SJSA1 (cell line): ENCODE measurements around the gene ENOX1. TPM values are rescaled to one million over a fixed set of nuclear protein-coding genes. Genes with fewer than 3 reads are reported as not detected.

Experiments used
- DNase-seq, 2 experiments: peaks; one replicate each; pipeline ENCODE4 v3.0.0-alpha.2; 2015 to 2020; ENCODE audit warnings: low spot score in 2 of 2, low read depth in 1 of 2
- H3K27ac ChIP-seq: fragments of 250-450 bp; sonication (Bioruptor Pico); 2 replicates; pipeline ENCODE4 v1.5.1; 2020; ENCODE audit warnings: mild to moderate bottlenecking, moderate library complexity
- H3K27me3 ChIP-seq: fragments of 250-450 bp; sonication (Bioruptor Pico); replicated peaks from 2 replicates; pipeline ENCODE4 v1.5.1; 2020; ENCODE audit warnings: mild to moderate bottlenecking, moderate library complexity
- H3K36me3 ChIP-seq: fragments of 250-450 bp; sonication (Bioruptor Pico); 2 replicates; pipeline ENCODE4 v1.5.1; 2020; ENCODE audit warnings: mild to moderate bottlenecking
- H3K4me1 ChIP-seq: fragments of 250-450 bp; sonication (Bioruptor Pico); replicated peaks from 2 replicates; pipeline ENCODE4 v1.6.1; 2021; ENCODE audit warnings: mild to moderate bottlenecking
- H3K4me3 ChIP-seq: fragments of 250-450 bp; sonication (Bioruptor Pico); 2 replicates; pipeline ENCODE4 v1.5.1; 2020; ENCODE audit warnings: mild to moderate bottlenecking
- H3K9me3 ChIP-seq: fragments of 250-450 bp; sonication (Bioruptor Pico); replicated peaks from 2 replicates; pipeline ENCODE4 v1.5.1; 2020; ENCODE audit warnings: mild to moderate bottlenecking
- total RNA-seq: library from RNA; depleted of rRNA; stranded (reverse); fragments of >200 nt; shearing (Covaris generic); gene quantifications from 2 replicates; pipeline ENCODE4 v1.2.3, GENCODE V29; 2014

Gene ENOX1
- total RNA-seq, 1 experiment from 2014 or later = 1.3 TPM

DNA sequence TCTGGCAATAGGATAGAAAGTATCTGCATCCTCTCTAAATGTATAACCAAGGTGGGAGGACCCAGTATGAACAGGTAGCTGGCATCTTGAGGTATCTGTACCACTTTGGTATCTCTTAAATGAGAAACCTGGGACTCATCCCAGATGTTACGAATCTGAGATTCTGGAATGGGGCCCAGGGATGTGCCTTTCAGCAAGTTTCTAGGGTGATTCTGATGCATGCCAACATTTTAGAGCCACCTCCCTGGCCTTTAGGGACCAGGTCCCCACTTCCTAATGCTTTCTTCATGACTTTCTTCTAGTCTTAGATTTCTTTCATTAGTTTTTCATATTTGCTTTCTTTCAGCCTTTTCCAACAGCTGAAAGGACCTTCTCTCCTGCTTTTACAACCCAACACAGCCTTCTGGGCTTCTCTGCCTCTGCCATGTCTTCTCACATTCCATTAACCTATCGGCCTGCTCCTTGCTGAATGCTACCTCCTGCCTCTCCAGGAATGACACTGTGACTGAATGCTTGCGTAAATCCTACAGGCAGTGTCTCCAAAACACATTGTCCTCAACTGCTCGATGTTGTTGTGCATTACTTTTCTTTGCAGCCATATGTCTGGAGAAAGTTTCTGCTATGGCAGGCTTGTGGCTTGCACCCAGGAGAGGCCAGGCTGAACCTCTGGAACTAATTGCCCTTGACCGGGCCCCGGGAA lies 479.4 kb downstream of the ENOX1 start:
- Histone ChIP-seq H3K9me3 (no peaks in the 10 kb centered on the region), H3K4me3 (no peak overlapping the region), H3K27ac (no peak overlapping the region), H3K4me1 (peaks cover 27% of the 10 kb centered on the region), H3K36me3 (no peaks in the 10 kb centered on the region), H3K27me3 (no peaks in the 10 kb centered on the region)
- no peak for DNase-seq

DNA sequence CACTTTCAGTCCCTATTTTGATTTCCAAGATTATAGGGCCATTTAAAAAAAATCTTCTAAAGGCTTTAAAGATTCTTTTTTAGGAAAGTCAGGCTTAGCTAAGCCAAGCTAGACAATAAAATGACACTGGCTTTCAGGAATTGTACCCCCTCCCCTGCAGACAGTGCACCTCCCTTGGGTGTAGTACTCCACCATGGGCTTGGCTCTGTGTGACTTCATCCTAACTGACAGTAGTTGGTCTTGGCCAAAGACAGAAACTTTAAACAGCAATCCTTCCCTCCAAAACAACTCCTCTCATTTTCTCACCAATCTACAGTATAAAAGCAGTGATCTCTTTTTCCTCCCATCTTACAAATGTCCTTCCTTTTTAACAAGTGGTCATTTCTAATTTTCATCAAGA lies 480.4 kb downstream of the ENOX1 start:
- no peaks in the 10 kb centered on the region for H3K27me3 ChIP-seq
- no peak for DNase-seq
- H3K9me3 ChIP-seq = no peaks in the 10 kb centered on the region
- no peak overlapping the region for H3K27ac ChIP-seq
- no peaks in the 10 kb centered on the region for H3K36me3 ChIP-seq
- H3K4me1 ChIP-seq = peaks cover 27% of the 10 kb centered on the region
- no peak overlapping the region for H3K4me3 ChIP-seq

- no peak overlapping the region for H3K27ac ChIP-seq
- H3K4me1 ChIP-seq = peaks cover 31% of the 10 kb centered on the region
- H3K27me3 ChIP-seq = no peaks in the 10 kb centered on the region
- no peaks in the 10 kb centered on the region for H3K36me3 ChIP-seq
- H3K9me3 ChIP-seq = no peaks in the 10 kb centered on the region
- no peak for DNase-seq
- no peak overlapping the region for H3K4me3 ChIP-seq
Observed at GRCh38 chr13:43305416-43305815, 481.4 kb downstream of the ENOX1 start.

DNA sequence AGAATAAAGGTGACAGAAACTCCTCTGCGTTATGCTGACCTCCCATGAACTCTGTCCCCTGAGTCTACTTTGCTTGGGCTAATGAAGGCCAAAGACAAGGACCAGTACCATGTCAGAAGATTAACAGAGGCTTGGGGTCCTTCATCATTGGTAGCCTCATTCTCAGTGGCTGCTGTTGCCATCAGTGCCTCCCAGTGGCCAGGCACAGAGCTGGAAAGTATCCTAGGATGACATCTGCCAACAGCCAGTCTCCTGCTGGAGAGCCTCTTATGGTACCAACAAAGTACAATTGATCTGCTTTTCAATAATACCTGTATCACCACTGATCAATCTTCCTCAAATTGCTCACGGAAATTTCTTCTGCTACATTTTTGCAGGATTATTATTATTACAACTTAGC lies 481.8 kb downstream of the ENOX1 start:
- H3K4me1 ChIP-seq = peaks cover 31% of the 10 kb centered on the region
- H3K36me3 ChIP-seq = no peaks in the 10 kb centered on the region
- H3K27me3 ChIP-seq = no peaks in the 10 kb centered on the region
- DNase-seq = no peak
- no peak overlapping the region for H3K27ac ChIP-seq
- H3K4me3 ChIP-seq = no peak overlapping the region
- no peaks in the 10 kb centered on the region for H3K9me3 ChIP-seq

- Histone ChIP-seq H3K9me3 (no peaks in the 10 kb centered on the region), H3K4me3 (no peak overlapping the region), H3K36me3 (no peaks in the 10 kb centered on the region), H3K4me1 (peaks cover 31% of the 10 kb centered on the region), H3K27ac (no peak overlapping the region), H3K27me3 (no peaks in the 10 kb centered on the region)
- no peak for DNase-seq
Observed at GRCh38 chr13:43304449-43304848, 482.3 kb downstream of the ENOX1 start.

DNA sequence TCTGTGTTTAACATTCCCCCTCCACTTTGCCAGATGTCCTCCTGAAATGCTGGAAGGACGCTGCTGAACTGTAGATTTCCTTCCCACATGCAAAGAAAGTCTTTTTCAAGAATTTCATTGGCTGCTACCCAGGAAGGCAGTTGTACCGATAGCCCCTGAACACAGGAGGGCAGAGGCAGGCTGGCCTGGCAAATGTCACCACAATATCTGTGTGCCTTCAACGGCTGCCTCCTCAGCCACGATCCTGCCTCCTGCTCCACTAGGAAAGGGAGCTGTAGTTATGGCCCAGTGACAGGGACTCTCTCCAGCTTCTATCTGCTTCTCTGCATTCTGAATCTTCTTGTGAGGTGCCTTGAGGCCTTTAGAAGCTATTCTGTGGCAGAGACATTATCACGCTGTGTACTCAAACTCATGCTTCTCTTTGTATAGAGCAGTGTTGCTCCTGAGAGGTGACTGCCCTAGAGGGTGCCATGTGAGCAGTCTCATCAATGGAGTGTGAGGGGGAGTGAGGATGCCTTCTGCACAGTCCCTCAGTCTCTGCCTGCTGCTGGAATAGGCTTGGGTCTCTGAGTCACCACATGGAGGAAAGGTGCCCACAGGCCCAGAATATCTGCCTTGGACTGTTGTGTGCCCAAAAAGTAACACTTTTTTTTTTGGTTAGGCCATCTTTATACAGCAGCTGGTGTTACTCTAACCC lies 483.6 kb downstream of the ENOX1 start:
- Histone ChIP-seq H3K4me1 (peaks cover 31% of the 10 kb centered on the region), H3K9me3 (no peaks in the 10 kb centered on the region), H3K27me3 (no peaks in the 10 kb centered on the region), H3K36me3 (no peaks in the 10 kb centered on the region), H3K27ac (no peak overlapping the region), H3K4me3 (no peak overlapping the region)
- DNase-seq = peak; percentile 44 to 50

GRCh38 chr13:43301346-43301969 lies 485.3 kb downstream of the ENOX1 start:
- Histone ChIP-seq H3K4me3 (no peak overlapping the region), H3K27ac (no peak overlapping the region), H3K36me3 (no peaks in the 10 kb centered on the region), H3K9me3 (no peaks in the 10 kb centered on the region), H3K4me1 (peaks cover 22% of the 10 kb centered on the region), H3K27me3 (no peaks in the 10 kb centered on the region)
- no peak for DNase-seq

GRCh38 chr13:43300865-43301264 lies 485.9 kb downstream of the ENOX1 start:
- DNase-seq = no peak
- no peaks in the 10 kb centered on the region for H3K9me3 ChIP-seq
- no peak overlapping the region for H3K4me3 ChIP-seq
- no peak overlapping the region for H3K27ac ChIP-seq
- no peaks in the 10 kb centered on the region for H3K36me3 ChIP-seq
- peaks cover 21% of the 10 kb centered on the region for H3K4me1 ChIP-seq
- H3K27me3 ChIP-seq = no peaks in the 10 kb centered on the region

GRCh38 chr13:43299374-43299773 lies 487.4 kb downstream of the ENOX1 start:
- DNase-seq = no peak
- Histone ChIP-seq H3K4me1 (0 out of 2 replicates have a peak, but pooled peaks cover 10% of the 10 kb centered on the region), H3K27ac (no peak overlapping the region), H3K9me3 (no peaks in the 10 kb centered on the region), H3K27me3 (no peaks in the 10 kb centered on the region), H3K36me3 (no peaks in the 10 kb centered on the region), H3K4me3 (no peak overlapping the region)

GRCh38 chr13:43298816-43299215 lies 488.0 kb downstream of the ENOX1 start:
- Histone ChIP-seq H3K4me1 (0 out of 2 replicates have a peak, but pooled peaks cover 10% of the 10 kb centered on the region), H3K4me3 (no peak overlapping the region), H3K27ac (no peak overlapping the region), H3K9me3 (no peaks in the 10 kb centered on the region), H3K27me3 (no peaks in the 10 kb centered on the region), H3K36me3 (no peaks in the 10 kb centered on the region)
- DNase-seq = no peak

DNA sequence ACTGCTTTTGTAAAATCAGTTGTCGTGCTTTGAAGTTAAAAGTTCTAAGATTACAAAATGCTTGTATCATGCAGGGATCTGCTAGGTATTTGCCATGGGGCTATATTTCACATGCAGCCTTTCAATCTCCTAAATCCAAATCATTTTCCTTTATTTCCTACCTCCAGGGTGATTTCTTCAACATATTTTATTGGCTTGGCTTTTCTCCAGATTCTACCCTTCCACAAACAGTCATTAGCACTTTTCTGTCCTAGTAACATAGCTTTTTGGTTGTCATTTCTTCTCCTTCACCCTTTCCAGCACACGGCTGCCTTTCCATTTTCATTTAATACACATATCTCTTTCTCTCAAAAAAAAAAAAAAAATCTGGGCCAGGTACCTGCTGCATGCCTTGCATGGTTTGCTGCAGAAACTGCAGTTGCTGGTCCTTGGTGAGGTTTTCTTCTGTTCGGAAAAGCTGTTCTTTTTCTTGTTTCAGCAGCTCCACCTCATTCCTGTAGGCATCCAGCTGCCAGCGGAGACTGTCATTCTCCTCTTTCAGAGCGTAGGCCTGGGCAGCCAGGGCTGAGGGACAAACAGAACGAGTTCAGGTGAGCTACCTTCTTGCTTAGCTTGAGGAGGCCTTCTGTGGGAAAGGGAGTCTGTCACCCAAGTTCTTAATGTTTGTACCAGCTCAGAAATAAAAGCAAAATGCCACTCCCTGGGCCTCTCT lies 488.6 kb downstream of the ENOX1 start:
- H3K27ac ChIP-seq = no peak overlapping the region
- DNase-seq = no peak
- H3K9me3 ChIP-seq = no peaks in the 10 kb centered on the region
- no peaks in the 10 kb centered on the region for H3K36me3 ChIP-seq
- H3K27me3 ChIP-seq = no peaks in the 10 kb centered on the region
- no peak overlapping the region for H3K4me3 ChIP-seq
- H3K4me1 ChIP-seq = 0 out of 2 replicates have a peak, but pooled peaks cover 7% of the 10 kb centered on the region

GRCh38 chr13:43295825-43296564 lies 490.8 kb downstream of the ENOX1 start:
- Histone ChIP-seq H3K36me3 (no peaks in the 10 kb centered on the region), H3K27ac (no peak overlapping the region), H3K4me1 (0 out of 2 replicates have a peak, but pooled peaks cover under 1% of the 10 kb centered on the region), H3K4me3 (no peak overlapping the region), H3K27me3 (no peaks in the 10 kb centered on the region), H3K9me3 (no peaks in the 10 kb centered on the region)
- DNase-seq = no peak

GRCh38 chr13:43295321-43295720 lies 491.5 kb downstream of the ENOX1 start:
- H3K4me1 ChIP-seq = no peaks in the 10 kb centered on the region
- no peak for DNase-seq

More at GRCh38 chr13:43295321-43295720, 491.5 kb downstream of the ENOX1 start:
- Histone ChIP-seq H3K4me3 (no peak overlapping the region), H3K9me3 (no peaks in the 10 kb centered on the region), H3K36me3 (no peaks in the 10 kb centered on the region), H3K27me3 (no peaks in the 10 kb centered on the region), H3K27ac (no peak overlapping the region)
